GM23248 (cell line): ENCODE results near the gene PCDHGB3. TPM values are rescaled to one million over a fixed set of nuclear protein-coding genes. Genes with fewer than 3 reads are reported as not detected.
"Not testable (repeated sequence)": the region's sequence is repeated elsewhere in the genome, so short reads cannot be mapped to it uniquely, and the experiment has no call there.

Experiments
- DNase-seq: peaks from one replicate; pipeline ENCODE4 v3.0.0-alpha.2; 2015
- H2AFZ ChIP-seq: fragments of 200-600 bp; sonication (generic); 2 replicates; pipeline ENCODE4 v1.6.1; 2016; ENCODE audit warnings: antibody characterized with exemption
- H3F3A ChIP-seq: fragments of 200-600 bp; sonication (generic); 2 replicates; pipeline ENCODE4 v1.6.1; 2016; ENCODE audit warnings: mild to moderate bottlenecking, antibody characterized with exemption, mixed run types; ENCODE audit not compliant: insufficient read depth
- H3K27ac ChIP-seq: fragments of 200-600 bp; sonication (generic); 2 replicates; pipeline ENCODE4 v1.5.1; 2016; ENCODE audit warnings: mild to moderate bottlenecking
- H3K27me3 ChIP-seq: fragments of 200-600 bp; sonication (generic); replicated peaks from 2 replicates; pipeline ENCODE4 v1.6.1; 2016; ENCODE audit warnings: mild to moderate bottlenecking; ENCODE audit not compliant: insufficient read depth
- H3K36me3 ChIP-seq: fragments of 200-600 bp; sonication (generic); 2 replicates; pipeline ENCODE4 v1.6.1; 2016; ENCODE audit warnings: low read depth, mild to moderate bottlenecking
- H3K4me1 ChIP-seq: fragments of 200-600 bp; sonication (generic); 2 replicates; pipeline ENCODE4 v1.6.1; 2016; ENCODE audit warnings: mild to moderate bottlenecking; ENCODE audit not compliant: insufficient read depth
- H3K4me2 ChIP-seq: fragments of 200-600 bp; sonication (generic); one replicate; pipeline ENCODE4 v1.6.1; 2016; ENCODE audit warnings: mild to moderate bottlenecking; ENCODE audit not compliant: unreplicated experiment
- H3K4me3 ChIP-seq: fragments of 200-600 bp; sonication (generic); 2 replicates; pipeline ENCODE4 v1.5.1; 2016; ENCODE audit warnings: mild to moderate bottlenecking
- H3K79me2 ChIP-seq: fragments of 200-600 bp; sonication (generic); 2 replicates; pipeline ENCODE4 v1.6.1; 2016; ENCODE audit warnings: mild to moderate bottlenecking; ENCODE audit not compliant: insufficient read depth
- H3K9ac ChIP-seq: fragments of 200-600 bp; sonication (generic); 2 replicates; pipeline ENCODE4 v1.6.1; 2016; ENCODE audit warnings: mild to moderate bottlenecking
- H3K9me2 ChIP-seq: fragments of 200-600 bp; sonication (generic); 2 replicates; pipeline ENCODE4 v1.6.1; 2016; ENCODE audit warnings: mixed run types, mild to moderate bottlenecking, moderate library complexity; ENCODE audit not compliant: insufficient read depth
- H3K9me3 ChIP-seq: fragments of 200-600 bp; sonication (generic); one replicate; pipeline ENCODE4 v1.6.1; 2017; ENCODE audit warnings: low read depth
- H4K20me1 ChIP-seq: fragments of 200-600 bp; sonication (generic); 2 replicates; pipeline ENCODE4 v1.6.0; 2016; ENCODE audit not compliant: insufficient read depth
- EZH2 ChIP-seq: fragments of 200-600 bp; sonication (generic); IDR thresholded peaks from 2 replicates; pipeline ENCODE4 v1.6.1; 2018; ENCODE audit warnings: antibody characterized with exemption, mild to moderate bottlenecking; ENCODE audit not compliant: insufficient read depth, poor library complexity, severe bottlenecking
- EZH2phosphoT487 ChIP-seq: fragments of 200-600 bp; sonication (generic); IDR thresholded peaks from 2 replicates; pipeline ENCODE4 v1.6.1; 2018; ENCODE audit warnings: antibody characterized with exemption, moderate library complexity, mild to moderate bottlenecking, low read depth; ENCODE audit not compliant: insufficient read depth
- WGBS, 2 experiments: methylation state at CpG; one replicate each; pipeline ENCODE4 v1.1.6; 2015 to 2017; ENCODE audit warnings: low lambda C conversion rate in 2 of 2, low coverage in 1 of 2; ENCODE audit errors: missing lambda C conversion rate in 2 of 2; 5-methylcytosine and 5-hydroxymethylcytosine counted together
- in situ Hi-C: fragments of 300-500 bp; cut with MboI; formaldehyde crosslinking; loops from 2 replicates; pipeline ENCODE4 v1.15.0; 2020
- polyA plus RNA-seq: library from polyadenylated mRNA; unstranded; fragments of >200 nt; fragmentation: Nextera tagmentation; extraction: Ambion mirVana; gene quantifications from 2 replicates; pipeline ENCODE4 v1.2.1, GENCODE V29; 2016
- total RNA-seq: library from RNA; depleted of rRNA; stranded (reverse); fragments of >200 nt; shearing (Covaris generic); gene quantifications from 2 replicates; pipeline ENCODE4 v1.2.3, GENCODE V29; 2014

Gene PCDHGB3
- total and polyA plus RNA-seq, 2 experiments from 2014 or later, result 0.95 to 4.0 TPM

DNA sequence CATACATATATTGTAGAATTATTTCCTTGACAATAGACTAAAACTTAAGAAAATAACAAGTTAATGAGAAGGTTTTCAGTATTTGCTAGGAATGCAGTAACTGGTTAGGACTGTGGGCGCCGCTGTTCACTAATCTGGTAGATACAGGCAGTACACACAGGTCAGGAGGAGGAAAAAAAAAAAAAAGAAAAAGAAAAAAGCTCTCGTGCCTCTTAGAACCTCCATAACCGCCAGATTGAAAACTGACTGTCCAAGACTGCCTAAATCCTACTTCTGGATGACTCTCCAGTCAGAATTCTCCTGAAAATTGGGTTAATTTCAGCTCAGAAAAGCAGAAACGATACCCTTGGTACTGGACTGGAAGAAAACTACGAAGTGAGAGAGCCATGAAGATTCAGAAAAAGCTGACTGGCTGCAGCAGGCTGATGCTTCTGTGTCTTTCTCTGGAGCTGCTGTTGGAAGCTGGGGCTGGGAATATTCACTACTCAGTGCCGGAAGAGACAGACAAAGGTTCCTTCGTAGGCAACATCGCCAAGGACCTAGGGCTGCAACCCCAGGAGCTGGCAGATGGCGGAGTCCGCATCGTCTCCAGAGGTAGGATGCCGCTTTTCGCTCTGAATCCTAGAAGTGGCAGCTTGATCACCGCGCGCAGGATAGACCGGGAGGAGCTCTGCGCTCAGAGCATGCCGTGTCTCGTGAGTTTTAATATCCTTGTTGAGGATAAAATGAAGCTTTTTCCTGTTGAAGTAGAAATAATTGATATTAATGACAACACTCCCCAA lies 39.6 kb upstream of the PCDHGB3 start, which contains the start of gene PCDHGA1:
Gene PCDHGA1, plus strand, starts transcription at position 216 of the 782 bp plus-strand sequence.
- no peak for TF ChIP-seq EZH2phosphoT487
- TF ChIP-seq EZH2, result no peak

DNA sequence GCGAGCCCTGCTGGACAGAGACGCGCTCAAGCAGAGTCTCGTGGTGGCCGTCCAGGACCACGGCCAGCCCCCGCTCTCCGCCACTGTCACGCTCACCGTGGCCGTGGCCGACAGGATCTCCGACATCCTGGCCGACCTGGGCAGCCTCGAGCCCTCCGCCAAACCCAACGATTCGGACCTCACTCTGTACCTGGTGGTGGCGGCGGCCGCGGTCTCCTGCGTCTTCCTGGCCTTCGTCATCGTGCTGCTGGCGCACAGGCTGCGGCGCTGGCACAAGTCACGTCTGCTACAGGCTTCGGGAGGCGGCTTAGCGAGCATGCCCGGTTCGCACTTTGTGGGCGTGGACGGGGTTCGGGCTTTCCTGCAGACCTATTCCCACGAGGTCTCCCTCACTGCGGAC lies 37.5 kb upstream of the PCDHGB3 start:
- H3K9me2 ChIP-seq, H4K20me1 ChIP-seq, H3K9ac ChIP-seq, H3K36me3 ChIP-seq, H3K27ac ChIP-seq, H3F3A ChIP-seq, H3K79me2 ChIP-seq, H3K27me3 ChIP-seq, H3K4me1 ChIP-seq, H3K4me2 ChIP-seq, H2AFZ ChIP-seq, H3K4me3 ChIP-seq, DNase-seq, H3K9me3 ChIP-seq: not testable (repeated sequence)
- in situ Hi-C loops, result loop anchor here (10.0 kb wide), 1 partner anchor 232 kb away; no protein-coding TSS in a partner anchor
- 49 to 51% methylated on average over 29 to 39 of the region's 39 CpGs for WGBS, 2 experiments

More for the DNA sequence above, 39.6 kb upstream of the PCDHGB3 start, which contains the start of gene PCDHGA1:
- peak within 1 kb of the TSS; percentile 96 for H2AFZ ChIP-seq
- H3K36me3 ChIP-seq, result no peaks in the 10 kb centered on the region
- no peaks in the 10 kb centered on the region for H3K27me3 ChIP-seq
- in situ Hi-C loops, result loop anchor here (10.0 kb wide), 1 partner anchor 234 kb away; no protein-coding TSS in a partner anchor
- peak within 1 kb of the TSS; percentile 86 for H3K4me2 ChIP-seq
- H3K4me1 ChIP-seq, result no peaks in the 10 kb centered on the region
- peak within 1 kb of the TSS; percentile 80 for H3K4me3 ChIP-seq
- no peaks in the 10 kb centered on the region for H3F3A ChIP-seq
- peak within 1 kb of the TSS; percentile 46 for H3K27ac ChIP-seq
- H3K9me2 ChIP-seq, result no peaks in the 10 kb centered on the region
- no peaks in the 10 kb centered on the region for H3K9me3 ChIP-seq
- H3K79me2 ChIP-seq, result no peaks in the 10 kb centered on the region
- WGBS, 2 experiments, result 30 to 42% methylated on average over 21 of the region's 21 CpGs
- DNase-seq, result peak; percentile 86
- no peaks in the 10 kb centered on the region for H4K20me1 ChIP-seq
- H3K9ac ChIP-seq, result peak within 1 kb of the TSS; percentile 75

DNA sequence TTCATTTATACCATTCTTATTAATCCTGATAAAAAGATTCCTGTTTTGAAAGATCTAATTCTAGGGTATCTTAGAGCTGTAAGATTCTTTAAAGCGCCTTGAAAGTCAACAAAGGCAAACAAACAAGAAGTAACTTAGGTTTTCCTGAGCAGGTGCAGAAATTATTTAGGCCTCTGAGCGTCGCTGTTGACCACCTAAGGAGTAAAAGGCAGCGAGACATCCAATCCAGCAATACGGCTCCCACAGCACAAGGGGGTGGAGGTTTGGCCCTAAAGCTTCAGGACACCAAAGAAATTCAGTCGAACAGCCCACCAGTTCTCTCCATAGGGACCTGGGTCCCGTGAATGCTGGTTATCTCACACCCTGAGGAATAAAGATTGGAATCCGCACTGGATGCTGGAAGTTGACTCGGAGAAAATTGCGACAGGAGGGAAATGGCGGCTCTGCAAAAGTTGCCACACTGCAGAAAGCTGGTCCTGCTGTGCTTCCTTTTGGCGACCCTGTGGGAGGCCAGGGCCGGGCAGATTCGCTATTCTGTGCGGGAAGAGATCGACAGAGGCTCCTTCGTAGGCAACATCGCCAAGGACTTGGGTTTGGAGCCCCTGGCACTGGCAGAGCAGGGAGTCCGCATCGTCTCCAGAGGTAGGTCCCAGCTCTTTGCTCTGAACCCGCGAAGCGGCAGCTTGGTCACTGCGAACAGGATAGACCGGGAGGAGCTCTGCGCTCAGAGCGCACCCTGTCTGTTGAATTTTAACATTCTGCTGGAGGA lies 31.3 kb upstream of the PCDHGB3 start, which contains the start of gene PCDHGA2:
Gene PCDHGA2, plus strand, starts transcription at position 223 of the 769 bp plus-strand sequence.
- no peaks in the 10 kb centered on the region for H3F3A ChIP-seq
- peak within 1 kb of the TSS; percentile 20 for H3K27ac ChIP-seq
- TF ChIP-seq EZH2phosphoT487, result no peak
- TF ChIP-seq EZH2, result no peak
- no peaks in the 10 kb centered on the region for H3K79me2 ChIP-seq
- H3K9ac ChIP-seq, result peak within 1 kb of the TSS; percentile 69
- 18 to 21% methylated on average over 27 of the region's 27 CpGs for WGBS, 2 experiments
- H3K9me3 ChIP-seq, result no peaks in the 10 kb centered on the region
- H3K36me3 ChIP-seq, result no peaks in the 10 kb centered on the region
- peak within 1 kb of the TSS; percentile 86 for H2AFZ ChIP-seq
- H3K27me3 ChIP-seq, result no peaks in the 10 kb centered on the region
- no peaks in the 10 kb centered on the region for H3K4me1 ChIP-seq
- H3K4me2 ChIP-seq, result peak within 1 kb of the TSS; percentile 58
- DNase-seq, result peak; percentile 72
- peak within 1 kb of the TSS; percentile 69 for H3K4me3 ChIP-seq
- in situ Hi-C loops, result loop anchor here (10.0 kb wide), 1 partner anchor 226 kb away; no protein-coding TSS in a partner anchor
- no peaks in the 10 kb centered on the region for H3K9me2 ChIP-seq
- H4K20me1 ChIP-seq, result no peaks in the 10 kb centered on the region

DNA sequence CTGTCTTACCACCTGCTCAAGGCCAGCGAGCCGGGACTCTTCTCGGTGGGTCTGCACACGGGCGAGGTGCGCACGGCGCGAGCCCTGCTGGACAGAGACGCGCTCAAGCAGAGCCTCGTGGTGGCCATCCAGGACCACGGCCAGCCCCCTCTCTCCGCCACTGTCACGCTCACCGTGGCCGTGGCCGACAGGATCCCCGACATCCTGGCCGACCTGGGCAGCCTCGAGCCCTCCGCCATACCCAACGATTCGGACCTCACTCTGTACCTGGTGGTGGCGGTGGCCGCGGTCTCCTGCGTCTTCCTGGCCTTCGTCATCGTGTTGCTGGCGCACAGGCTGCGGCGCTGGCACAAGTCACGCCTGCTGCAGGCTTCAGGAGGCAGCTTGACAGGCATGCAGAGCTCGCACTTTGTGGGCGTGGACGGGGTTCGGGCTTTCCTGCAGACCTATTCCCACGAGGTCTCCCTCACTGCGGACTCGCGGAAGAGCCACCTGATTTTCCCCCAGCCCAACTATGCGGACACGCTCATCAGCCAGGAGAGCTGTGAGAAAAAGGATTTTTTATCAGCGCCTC lies 29.2 kb upstream of the PCDHGB3 start:
- H3K27me3 ChIP-seq, H3K79me2 ChIP-seq, H4K20me1 ChIP-seq, H3K9ac ChIP-seq, H3K9me3 ChIP-seq, H3F3A ChIP-seq, H3K4me3 ChIP-seq, H3K27ac ChIP-seq, H3K4me1 ChIP-seq, H2AFZ ChIP-seq, DNase-seq, H3K4me2 ChIP-seq, in situ Hi-C loops, H3K36me3 ChIP-seq, H3K9me2 ChIP-seq: not testable (repeated sequence)
- 53 to 60% methylated on average over 30 to 34 of the region's 45 CpGs for WGBS, 2 experiments
